CD4-positive, alpha-beta T cell treated with Interferon gamma for 1 hour (primary cell): Measurements from ENCODE around the gene ADCY9.
"Not testable (repeated sequence)": the region's sequence is repeated elsewhere in the genome, so short reads cannot be mapped to it uniquely, and the experiment has no call there.

Experiments
- DNase-seq: peaks from one replicate; pipeline ENCODE4 v3.0.0-alpha.2; 2020

The ADCY9 gene

GRCh38 chr16:4092547-4093265 is 23.5 kb downstream of the ADCY9 start:
- DNase-seq, result no peak

GRCh38 chr16:4091240-4092012 is 24.8 kb downstream of the ADCY9 start:
- no peak for DNase-seq

- DNase-seq, result no peak
Measured at GRCh38 chr16:4090351-4090851, 25.8 kb downstream of the ADCY9 start.

GRCh38 chr16:4089811-4090301 is 26.4 kb downstream of the ADCY9 start:
- no peak for DNase-seq

- no peak for DNase-seq
Measured at GRCh38 chr16:4089251-4089810, 26.9 kb downstream of the ADCY9 start.

- no peak for DNase-seq
Measured at GRCh38 chr16:4087990-4088577, 28.2 kb downstream of the ADCY9 start.

- DNase-seq, result no peak
Measured at GRCh38 chr16:4087099-4087885, 28.9 kb downstream of the ADCY9 start.

GRCh38 chr16:4086153-4086552 is 30.1 kb downstream of the ADCY9 start:
- DNase-seq, result no peak

GRCh38 chr16:4085405-4085970 is 30.8 kb downstream of the ADCY9 start:
- DNase-seq, result no peak

- no peak for DNase-seq
Measured at GRCh38 chr16:4083347-4083870, 32.8 kb downstream of the ADCY9 start.

GRCh38 chr16:4082474-4083044 is 33.7 kb downstream of the ADCY9 start:
- DNase-seq, result no peak

- DNase-seq, result peak; percentile 38
Measured at GRCh38 chr16:4081521-4082021, 34.7 kb downstream of the ADCY9 start.

- no peak for DNase-seq
Measured at GRCh38 chr16:4081047-4081446, 35.2 kb downstream of the ADCY9 start.

GRCh38 chr16:4077174-4077649 is 39.0 kb downstream of the ADCY9 start:
- DNase-seq, result no peak

GRCh38 chr16:4075534-4075933 is 40.7 kb downstream of the ADCY9 start:
- no peak for DNase-seq

GRCh38 chr16:4073150-4073549 is 43.1 kb downstream of the ADCY9 start:
- not testable (repeated sequence) for DNase-seq

GRCh38 chr16:4071686-4072561 is 44.3 kb downstream of the ADCY9 start:
- DNase-seq, result no peak

- no peak for DNase-seq
Measured at GRCh38 chr16:4070936-4071335, 45.3 kb downstream of the ADCY9 start.

- no peak for DNase-seq
Measured at GRCh38 chr16:4067262-4068001, 48.8 kb downstream of the ADCY9 start.
